GM12878 (cell line): ENCODE measurements around the gene MMEL1. TPM values are rescaled to one million over a fixed set of nuclear protein-coding genes. Genes with fewer than 3 reads are reported as not detected.

Experiments used
- CBX5 ChIP-seq: sonication (generic); IDR thresholded peaks from 2 replicates; pipeline ENCODE4 v1.6.1; 2016; ENCODE audit warnings: low read depth, moderate library complexity, mild to moderate bottlenecking, inconsistent platforms
- DPF2 ChIP-seq: fragments of 450-650 bp; IDR thresholded peaks from 2 replicates; pipeline ENCODE4 v1.6.1; 2017; ENCODE audit warnings: mild to moderate bottlenecking
- EED ChIP-seq: sonication (generic); IDR thresholded peaks from 2 replicates; pipeline ENCODE4 v1.6.1; 2016; ENCODE audit warnings: antibody characterized with exemption, low read depth
- EGR1 ChIP-seq, 2 experiments: IDR thresholded peaks; 1 replicate in 1 of 2; 2 replicates in 1 of 2; pipeline ENCODE4 v1.6.1; 2011 to 2012; ENCODE audit warnings: low read depth in 2 of 2, low read length in 2 of 2, borderline replicate concordance in 1 of 2, mild to moderate bottlenecking in 1 of 2, moderate library complexity in 1 of 2
- ESRRA ChIP-seq: IDR thresholded peaks from 2 replicates; pipeline ENCODE4 v1.6.1; 2012; ENCODE audit warnings: mild to moderate bottlenecking, low read length, improper control_type of control experiment
- HCFC1 ChIP-seq: fragments of 150-350 bp; IDR thresholded peaks from 2 replicates; pipeline ENCODE4 v1.6.1; 2014; ENCODE audit warnings: low read length
- HDAC2 ChIP-seq: fragments of 200-600 bp; sonication (generic); IDR thresholded peaks from 2 replicates; pipeline ENCODE4 v1.6.1; 2017
- HDGF ChIP-seq: fragments of 450-650 bp; IDR thresholded peaks from 2 replicates; pipeline ENCODE4 v1.6.1; 2016; ENCODE audit warnings: antibody characterized with exemption
- JUNB ChIP-seq: IDR thresholded peaks from 2 replicates; pipeline ENCODE4 v1.6.1; 2016; ENCODE audit warnings: antibody characterized with exemption, mild to moderate bottlenecking
- MEF2A ChIP-seq: IDR thresholded peaks from 2 replicates; pipeline ENCODE4 v1.6.1; 2011; ENCODE audit warnings: low read depth, mild to moderate bottlenecking, low read length, moderate library complexity; ENCODE audit not compliant: insufficient read depth
- NFYA ChIP-seq: IDR thresholded peaks from 2 replicates; pipeline ENCODE4 v1.6.1; 2011; ENCODE audit warnings: low read depth, mild to moderate bottlenecking, low read length, improper control_type of control experiment, borderline replicate concordance
- NFYB ChIP-seq: IDR thresholded peaks from 2 replicates; pipeline ENCODE4 v1.6.1; 2011; ENCODE audit warnings: low read depth, mild to moderate bottlenecking, low read length, improper control_type of control experiment, moderate library complexity; ENCODE audit not compliant: insufficient read depth
- NR2F1 ChIP-seq: fragments of 450-650 bp; conservative IDR thresholded peaks from 2 replicates; pipeline ENCODE4 v1.6.1; 2017; ENCODE audit warnings: mild to moderate bottlenecking
- POLR2A ChIP-seq: IDR thresholded peaks from 2 replicates; pipeline ENCODE4 v1.6.1; 2011; ENCODE audit warnings: low read depth, mild to moderate bottlenecking, low read length
- RAD21 ChIP-seq: IDR thresholded peaks from 2 replicates; pipeline ENCODE4 v1.6.1; 2011; ENCODE audit warnings: mild to moderate bottlenecking, low read depth, low read length, moderate library complexity; ENCODE audit not compliant: insufficient read depth
- RELA ChIP-seq: fragments of 450-650 bp; IDR thresholded peaks from 2 replicates; pipeline ENCODE4 v1.8.0; 2014; ENCODE audit warnings: borderline replicate concordance; ENCODE audit not compliant: partially characterized antibody
- SMAD5 ChIP-seq: IDR thresholded peaks from 2 replicates; pipeline ENCODE4 v1.6.1; 2016; ENCODE audit warnings: antibody characterized with exemption, low read depth
- STAT3 ChIP-seq: IDR thresholded peaks from 2 replicates; pipeline ENCODE4 v1.6.1; 2011; ENCODE audit warnings: low read depth, low read length, improper control_type of control experiment
- TCF3 ChIP-seq: IDR thresholded peaks from 2 replicates; pipeline ENCODE4 v1.6.1; 2012; ENCODE audit warnings: low read depth, mild to moderate bottlenecking, low read length, borderline replicate concordance; ENCODE audit not compliant: insufficient read depth
- ZNF207 ChIP-seq: fragments of 450-650 bp; IDR thresholded peaks from 2 replicates; pipeline ENCODE4 v1.6.1; 2014; ENCODE audit warnings: antibody characterized with exemption, mild to moderate bottlenecking, borderline replicate concordance
- polyA plus RNA-seq, 11 experiments: library from polyadenylated mRNA; depleted of rRNA in 4 of 11; unstranded in 6 of 11; stranded (reverse) in 5 of 11; fragments of >200 nt; fragmentation: Nextera tagmentation in 4 of 11; fragmentation: Illumina TruSeq in 1 of 11; extraction: Ambion mirVana in 4 of 11; extraction: Trizol in 1 of 11; gene quantifications; 1 replicate in 1 of 11; 2 replicates in 10 of 11; pipeline versions ENCODE4 v1.2.1 to v1.2.3, GENCODE V29; 2011 to 2016; ENCODE audit warnings: inconsistent platforms in 2 of 11, missing spikeins in 2 of 11, low read depth in 1 of 11
- total RNA-seq, 4 experiments: library from RNA; depleted of rRNA in 3 of 4; stranded (reverse); fragments of >200 nt in 3 of 4; fragmentation: Illumina TruSeq in 1 of 4; extraction: Trizol in 1 of 4; gene quantifications; 2 replicates each; pipeline versions ENCODE4 v1.2.1 to v1.2.3, GENCODE V29; 2013 to 2021
- TF ChIP-seq, protein P1 (sequence below): IDR thresholded peaks from 2 replicates; pipeline ENCODE4 v1.6.1; 2011; ENCODE audit warnings: mild to moderate bottlenecking, low read depth, low read length, moderate library complexity; ENCODE audit not compliant: insufficient replicate concordance
- TF ChIP-seq, protein P2 (sequence below): fragments of 450-650 bp; IDR thresholded peaks from 2 replicates; pipeline ENCODE4 v1.6.1; 2016; ENCODE audit warnings: mild to moderate bottlenecking, moderate library complexity, borderline replicate concordance
- TF ChIP-seq, protein P3 (sequence below): fragments of 450-650 bp; IDR thresholded peaks from 2 replicates; pipeline ENCODE4 v1.6.1; 2017; ENCODE audit warnings: antibody characterized with exemption, mild to moderate bottlenecking, moderate library complexity

The MMEL1 gene
- total and polyA plus RNA-seq, 10 of the 15 experiments (the other 5 are each of a cell fraction or from before 2014, with no cell fraction given) = 0.11 TPM; not detected in 9

DNA sequence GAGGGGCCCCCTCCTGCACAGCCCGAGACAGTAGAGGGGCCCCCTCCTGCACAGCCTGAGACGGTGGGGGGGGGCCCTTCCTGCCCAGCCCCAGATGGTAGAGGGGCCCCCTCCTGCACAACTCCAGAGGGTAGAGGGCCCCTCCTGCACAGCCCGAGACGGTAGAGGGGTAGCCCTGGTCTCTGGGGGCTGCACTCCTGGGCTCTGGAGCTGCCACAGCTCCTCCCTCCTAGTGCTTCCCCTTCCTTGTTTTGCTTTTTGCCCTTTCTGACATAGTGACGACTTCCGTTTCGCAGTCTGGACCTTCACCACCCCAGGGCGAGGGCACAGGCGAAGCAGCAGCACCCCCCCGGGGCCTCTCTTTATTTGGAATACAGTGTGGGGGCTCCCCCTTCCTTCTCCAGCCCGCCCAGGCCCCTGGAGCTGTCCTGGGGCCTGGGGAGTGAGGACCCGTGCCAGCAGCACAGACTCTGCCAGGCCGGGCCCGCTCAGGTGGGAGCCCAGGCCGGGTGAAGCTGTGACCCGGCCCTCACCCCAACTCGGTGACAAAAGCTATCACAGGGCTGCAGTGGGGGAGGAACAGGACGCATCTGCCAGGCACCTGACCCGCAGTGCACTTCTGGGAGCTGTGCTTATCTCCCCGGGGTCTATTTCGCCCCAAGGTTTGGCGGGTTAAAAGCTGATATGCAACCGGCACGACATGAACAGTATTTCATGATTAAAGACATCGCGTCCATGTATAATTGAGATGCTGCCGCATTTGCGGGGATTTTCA is 47.3 kb downstream of the MMEL1 start (continued):
- no peak for TF ChIP-seq TCF3
- no peak for TF ChIP-seq HDAC2
- TF ChIP-seq POLR2A = peak; percentile 67
- TF ChIP-seq SMAD5 = no peak
- TF ChIP-seq MEF2A = no peak
- 0 out of 2 replicates have a peak, but pooled peaks have one; percentile 22 for TF ChIP-seq HCFC1
- TF ChIP-seq, protein P1, sequence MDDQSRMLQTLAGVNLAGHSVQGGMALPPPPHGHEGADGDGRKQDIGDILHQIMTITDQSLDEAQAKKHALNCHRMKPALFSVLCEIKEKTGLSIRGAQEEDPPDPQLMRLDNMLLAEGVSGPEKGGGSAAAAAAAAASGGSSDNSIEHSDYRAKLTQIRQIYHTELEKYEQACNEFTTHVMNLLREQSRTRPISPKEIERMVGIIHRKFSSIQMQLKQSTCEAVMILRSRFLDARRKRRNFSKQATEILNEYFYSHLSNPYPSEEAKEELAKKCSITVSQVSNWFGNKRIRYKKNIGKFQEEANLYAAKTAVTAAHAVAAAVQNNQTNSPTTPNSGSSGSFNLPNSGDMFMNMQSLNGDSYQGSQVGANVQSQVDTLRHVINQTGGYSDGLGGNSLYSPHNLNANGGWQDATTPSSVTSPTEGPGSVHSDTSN = peak; percentile 29
- no peak for TF ChIP-seq NFYA
- TF ChIP-seq DPF2 = peak; percentile 43; the same call in 1 of the 2 replicates
- TF ChIP-seq, protein P2, sequence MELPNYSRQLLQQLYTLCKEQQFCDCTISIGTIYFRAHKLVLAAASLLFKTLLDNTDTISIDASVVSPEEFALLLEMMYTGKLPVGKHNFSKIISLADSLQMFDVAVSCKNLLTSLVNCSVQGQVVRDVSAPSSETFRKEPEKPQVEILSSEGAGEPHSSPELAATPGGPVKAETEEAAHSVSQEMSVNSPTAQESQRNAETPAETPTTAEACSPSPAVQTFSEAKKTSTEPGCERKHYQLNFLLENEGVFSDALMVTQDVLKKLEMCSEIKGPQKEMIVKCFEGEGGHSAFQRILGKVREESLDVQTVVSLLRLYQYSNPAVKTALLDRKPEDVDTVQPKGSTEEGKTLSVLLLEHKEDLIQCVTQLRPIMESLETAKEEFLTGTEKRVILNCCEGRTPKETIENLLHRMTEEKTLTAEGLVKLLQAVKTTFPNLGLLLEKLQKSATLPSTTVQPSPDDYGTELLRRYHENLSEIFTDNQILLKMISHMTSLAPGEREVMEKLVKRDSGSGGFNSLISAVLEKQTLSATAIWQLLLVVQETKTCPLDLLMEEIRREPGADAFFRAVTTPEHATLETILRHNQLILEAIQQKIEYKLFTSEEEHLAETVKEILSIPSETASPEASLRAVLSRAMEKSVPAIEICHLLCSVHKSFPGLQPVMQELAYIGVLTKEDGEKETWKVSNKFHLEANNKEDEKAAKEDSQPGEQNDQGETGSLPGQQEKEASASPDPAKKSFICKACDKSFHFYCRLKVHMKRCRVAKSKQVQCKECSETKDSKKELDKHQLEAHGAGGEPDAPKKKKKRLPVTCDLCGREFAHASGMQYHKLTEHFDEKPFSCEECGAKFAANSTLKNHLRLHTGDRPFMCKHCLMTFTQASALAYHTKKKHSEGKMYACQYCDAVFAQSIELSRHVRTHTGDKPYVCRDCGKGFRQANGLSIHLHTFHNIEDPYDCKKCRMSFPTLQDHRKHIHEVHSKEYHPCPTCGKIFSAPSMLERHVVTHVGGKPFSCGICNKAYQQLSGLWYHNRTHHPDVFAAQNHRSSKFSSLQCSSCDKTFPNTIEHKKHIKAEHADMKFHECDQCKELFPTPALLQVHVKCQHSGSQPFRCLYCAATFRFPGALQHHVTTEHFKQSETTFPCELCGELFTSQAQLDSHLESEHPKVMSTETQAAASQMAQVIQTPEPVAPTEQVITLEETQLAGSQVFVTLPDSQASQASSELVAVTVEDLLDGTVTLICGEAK = peak; percentile 80; the same call in 1 of the 2 replicates
- TF ChIP-seq, protein P3, sequence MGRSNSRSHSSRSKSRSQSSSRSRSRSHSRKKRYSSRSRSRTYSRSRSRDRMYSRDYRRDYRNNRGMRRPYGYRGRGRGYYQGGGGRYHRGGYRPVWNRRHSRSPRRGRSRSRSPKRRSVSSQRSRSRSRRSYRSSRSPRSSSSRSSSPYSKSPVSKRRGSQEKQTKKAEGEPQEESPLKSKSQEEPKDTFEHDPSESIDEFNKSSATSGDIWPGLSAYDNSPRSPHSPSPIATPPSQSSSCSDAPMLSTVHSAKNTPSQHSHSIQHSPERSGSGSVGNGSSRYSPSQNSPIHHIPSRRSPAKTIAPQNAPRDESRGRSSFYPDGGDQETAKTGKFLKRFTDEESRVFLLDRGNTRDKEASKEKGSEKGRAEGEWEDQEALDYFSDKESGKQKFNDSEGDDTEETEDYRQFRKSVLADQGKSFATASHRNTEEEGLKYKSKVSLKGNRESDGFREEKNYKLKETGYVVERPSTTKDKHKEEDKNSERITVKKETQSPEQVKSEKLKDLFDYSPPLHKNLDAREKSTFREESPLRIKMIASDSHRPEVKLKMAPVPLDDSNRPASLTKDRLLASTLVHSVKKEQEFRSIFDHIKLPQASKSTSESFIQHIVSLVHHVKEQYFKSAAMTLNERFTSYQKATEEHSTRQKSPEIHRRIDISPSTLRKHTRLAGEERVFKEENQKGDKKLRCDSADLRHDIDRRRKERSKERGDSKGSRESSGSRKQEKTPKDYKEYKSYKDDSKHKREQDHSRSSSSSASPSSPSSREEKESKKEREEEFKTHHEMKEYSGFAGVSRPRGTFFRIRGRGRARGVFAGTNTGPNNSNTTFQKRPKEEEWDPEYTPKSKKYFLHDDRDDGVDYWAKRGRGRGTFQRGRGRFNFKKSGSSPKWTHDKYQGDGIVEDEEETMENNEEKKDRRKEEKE = no peak
- TF ChIP-seq NR2F1 = peak; percentile 93
- TF ChIP-seq CBX5 = no peak
- TF ChIP-seq HDGF = 0 out of 2 replicates have a peak, but pooled peaks have one; percentile 49
- no peak for TF ChIP-seq RELA
- no peak for TF ChIP-seq EGR1 (IDR thresholded peaks at IDR 0.05; ENCODE audit: borderline replicate concordance in 1 of 2, low read depth in 2 of 2, low read length in 2 of 2)
- peak; percentile 36; the same call in 1 of the 2 replicates for TF ChIP-seq RAD21
- peak; percentile 76; the same call in 1 of the 2 replicates for TF ChIP-seq ESRRA
- peak; percentile 70; the same call in 1 of the 2 replicates for TF ChIP-seq ZNF207
- no peak for TF ChIP-seq JUNB
- TF ChIP-seq STAT3 = no peak
- no peak for TF ChIP-seq NFYB
- TF ChIP-seq EED = peak; percentile 76
